IMR-90 (cell line): ENCODE data around the gene LAMA3. TPM values are rescaled to one million over a fixed set of nuclear protein-coding genes. Genes with fewer than 3 reads are reported as not detected.

ENCODE experiments used
- ATAC-seq: fragments of 200-7000 bp; cut with Tn5 transposase; 2 replicates; pipeline ENCODE4 v1.9.1; 2020; ENCODE audit warnings: low read depth, mild to moderate bottlenecking, moderate library complexity
- BruUV-seq: library from RNA; stranded (reverse); fragments of 400-500 nt; replicated peaks from 2 replicates; lab custom pipeline; 2021; lab: Mats Ljungman, UMichigan
- CTCF ChIA-PET: fragments of 300-600 bp; formaldehyde crosslinking; extraction: SDS; loops from one replicate; lab custom pipeline; 2021; ENCODE audit warnings: antibody characterized with exemption; lab: Yijun Ruan, JAX
- POLR2A ChIA-PET: fragments of 300-600 bp; sonication (Branson Sonifier 250); formaldehyde crosslinking; loops from one replicate; lab custom pipeline; 2022; ENCODE audit warnings: antibody characterized with exemption; ENCODE audit not compliant: unreplicated experiment; lab: Charles Lee
- DNase-seq: peaks from one replicate; pipeline ENCODE4 v3.0.0; 2013
- H2AFZ ChIP-seq: replicated peaks from 2 replicates; pipeline ENCODE3; 2013; ENCODE audit warnings: low read length, mild to moderate bottlenecking; ENCODE audit not compliant: poor library complexity
- H2AK5ac ChIP-seq: 2 replicates; pipeline ENCODE4 v1.6.1; 2013; ENCODE audit warnings: low read depth, low read length, inconsistent platforms
- H2AK9ac ChIP-seq: replicated peaks from 2 replicates; pipeline ENCODE3; 2013; ENCODE audit warnings: mild to moderate bottlenecking, low read depth, low read length, moderate library complexity; ENCODE audit not compliant: poor library complexity
- H2BK120ac ChIP-seq: 2 replicates; pipeline ENCODE4 v1.6.1; 2013; ENCODE audit warnings: low read depth, low read length, inconsistent platforms
- H2BK15ac ChIP-seq: 3 replicates; pipeline ENCODE4 v1.6.1; 2013; ENCODE audit warnings: low read depth, low read length, inconsistent platforms
- H2BK20ac ChIP-seq: 2 replicates; pipeline ENCODE4 v1.6.1; 2013; ENCODE audit warnings: low read depth, mild to moderate bottlenecking, inconsistent platforms, low read length, moderate library complexity
- H2BK5ac ChIP-seq: 2 replicates; pipeline ENCODE4 v1.6.1; 2013; ENCODE audit warnings: mild to moderate bottlenecking, low read depth, low read length, inconsistent platforms; ENCODE audit not compliant: poor library complexity, severe bottlenecking
- H3K14ac ChIP-seq: replicated peaks from 2 replicates; pipeline ENCODE4 v1.6.1; 2013; ENCODE audit warnings: low read depth, low read length, inconsistent platforms
- H3K18ac ChIP-seq: 2 replicates; pipeline ENCODE4 v1.6.1; 2013; ENCODE audit warnings: low read depth, low read length, control low read depth
- H3K23ac ChIP-seq: 2 replicates; pipeline ENCODE4 v1.6.1; 2013; ENCODE audit warnings: low read depth, low read length, inconsistent platforms
- H3K27ac ChIP-seq: 2 replicates; pipeline ENCODE4 v1.5.1; 2013; ENCODE audit warnings: mild to moderate bottlenecking, control low read depth, low read length; ENCODE audit not compliant: insufficient read depth
- H3K27me3 ChIP-seq: 2 replicates; pipeline ENCODE4 v1.6.1; 2013; ENCODE audit warnings: low read length; ENCODE audit not compliant: control insufficient read depth, insufficient read depth
- H3K36me3 ChIP-seq: 2 replicates; pipeline ENCODE4 v1.6.1; 2013; ENCODE audit warnings: low read length, mixed read lengths; ENCODE audit not compliant: control insufficient read depth, insufficient read depth
- H3K4ac ChIP-seq: 2 replicates; pipeline ENCODE4 v1.6.1; 2013; ENCODE audit warnings: low read depth, low read length, inconsistent platforms
- H3K4me1 ChIP-seq: 2 replicates; pipeline ENCODE4 v1.6.1; 2013; ENCODE audit warnings: low read length, mixed read lengths; ENCODE audit not compliant: control insufficient read depth, insufficient read depth
- H3K4me2 ChIP-seq: 2 replicates; pipeline ENCODE4 v1.6.1; 2013; ENCODE audit warnings: low read depth, mild to moderate bottlenecking, control low read depth, low read length, moderate library complexity
- H3K4me3 ChIP-seq: 2 replicates; pipeline ENCODE4 v1.5.1; 2013; ENCODE audit warnings: low read depth, mild to moderate bottlenecking, control low read depth, low read length, moderate library complexity; ENCODE audit not compliant: insufficient read depth
- H3K56ac ChIP-seq: 2 replicates; pipeline ENCODE4 v1.6.1; 2013; ENCODE audit warnings: low read length, inconsistent platforms; ENCODE audit not compliant: insufficient read depth; ENCODE audit errors: extremely low read depth
- H3K79me1 ChIP-seq, 2 experiments: 2 replicates each; pipeline ENCODE4 v1.6.1; 2013; ENCODE audit warnings: low read length in 2 of 2, inconsistent platforms in 1 of 2, low read depth in 1 of 2
- H3K9ac ChIP-seq: 2 replicates; pipeline ENCODE4 v1.6.1; 2013; ENCODE audit warnings: low read depth, low read length, control low read depth
- H3K9me1 ChIP-seq: 2 replicates; pipeline ENCODE4 v1.6.1; 2013; ENCODE audit warnings: low read length, inconsistent platforms; ENCODE audit not compliant: insufficient read depth
- H3K9me3 ChIP-seq: 2 replicates; pipeline ENCODE4 v1.6.1; 2013; ENCODE audit warnings: low read length; ENCODE audit not compliant: control insufficient read depth, insufficient read depth
- H4K20me1 ChIP-seq: 2 replicates; pipeline ENCODE4 v1.6.1; 2013; ENCODE audit warnings: low read length, inconsistent platforms; ENCODE audit not compliant: insufficient read depth
- H4K5ac ChIP-seq: 2 replicates; pipeline ENCODE4 v1.6.1; 2013; ENCODE audit warnings: mild to moderate bottlenecking, low read depth, low read length, control low read depth
- H4K8ac ChIP-seq, 2 experiments: 2 replicates each; pipeline ENCODE4 v1.6.1; 2013; ENCODE audit warnings: low read depth in 2 of 2, low read length in 2 of 2, control low read depth in 1 of 2, inconsistent platforms in 1 of 2
- H4K91ac ChIP-seq: 2 replicates; pipeline ENCODE4 v1.6.1; 2013; ENCODE audit warnings: low read depth, low read length, inconsistent platforms; ENCODE audit not compliant: insufficient read depth
- CEBPB ChIP-seq: IDR thresholded peaks from 2 replicates; pipeline ENCODE4 v1.6.1; 2012; ENCODE audit warnings: low read depth, low read length, improper control_type of control experiment
- CHD1 ChIP-seq: IDR thresholded peaks from 2 replicates; pipeline ENCODE4 v1.6.1; 2012; ENCODE audit warnings: low read depth, low read length, improper control_type of control experiment
- CTCF ChIP-seq: conservative IDR thresholded peaks from 2 replicates; pipeline ENCODE4 v1.5.1; 2012; ENCODE audit warnings: mild to moderate bottlenecking, low read depth, low read length, improper control_type of control experiment
- ELK1 ChIP-seq: fragments of 150-350 bp; IDR thresholded peaks from 2 replicates; pipeline ENCODE4 v1.6.1; 2016; ENCODE audit warnings: low read depth, mild to moderate bottlenecking, low read length, moderate library complexity, borderline replicate concordance
- FOS ChIP-seq: fragments of 150-350 bp; IDR thresholded peaks from 2 replicates; pipeline ENCODE4 v1.6.1; 2016; ENCODE audit warnings: low read depth, low read length
- MAFK ChIP-seq: IDR thresholded peaks from 2 replicates; pipeline ENCODE4 v1.6.1; 2012; ENCODE audit warnings: low read depth, low read length, improper control_type of control experiment
- NFE2L2 ChIP-seq: fragments of 150-350 bp; IDR thresholded peaks from 2 replicates; pipeline ENCODE4 v1.6.1; 2016; ENCODE audit warnings: low read depth, mild to moderate bottlenecking, low read length
- POLR2A ChIP-seq: IDR thresholded peaks from 2 replicates; pipeline ENCODE4 v1.6.1; 2012; ENCODE audit warnings: mild to moderate bottlenecking, low read depth, low read length
- RCOR1 ChIP-seq: IDR thresholded peaks from 2 replicates; pipeline ENCODE4 v1.6.1; 2012; ENCODE audit warnings: mild to moderate bottlenecking, low read length, improper control_type of control experiment; ENCODE audit not compliant: insufficient replicate concordance
- RFX5 ChIP-seq: IDR thresholded peaks from 2 replicates; pipeline ENCODE4 v1.8.0; 2012; ENCODE audit warnings: low read depth, mild to moderate bottlenecking, low read length, moderate library complexity
- SMC3 ChIP-seq: fragments of 150-350 bp; IDR thresholded peaks from 2 replicates; pipeline ENCODE4 v1.6.1; 2016; ENCODE audit warnings: low read depth, mild to moderate bottlenecking, antibody characterized with exemption, low read length, moderate library complexity
- WGBS, 2 experiments: methylation state at CpG; one replicate each; pipeline versions ENCODE4 v1.1.5 to v1.1.7; 2013; ENCODE audit warnings: missing lambda C conversion rate in 2 of 2; ENCODE audit not compliant: insufficient read length in 1 of 2; ENCODE audit errors: extremely low coverage in 2 of 2; 5-methylcytosine and 5-hydroxymethylcytosine counted together
- dilution Hi-C: fragments of 300-500 bp; cut with HindIII; formaldehyde crosslinking; loops from one replicate; pipeline ENCODE4 v1.14.3; 2018; ENCODE audit warnings: low sequenced_read_pairs; ENCODE audit not compliant: unreplicated experiment
- in situ Hi-C: fragments of 300-500 bp; cut with MboI; formaldehyde crosslinking; loops from 3 replicates; pipeline ENCODE4 v1.14.3; 2019; ENCODE audit warnings: low sequenced_read_pairs, inconsistent platforms, mixed read lengths
- intact Hi-C: fragments of 100-400 bp; cut with micrococcal nuclease; formaldehyde crosslinking; loops from 2 replicates; pipeline ENCODE4 v1.10.0; 2022
- polyA plus RNA-seq, 3 experiments: library from polyadenylated mRNA; depleted of rRNA; stranded (reverse); fragments of >200 nt; gene quantifications; 2 replicates each; pipeline ENCODE4 v1.2.3, GENCODE V29; 2012; ENCODE audit warnings: low replicate concordance in 1 of 3
- total RNA-seq: library from RNA; depleted of rRNA; stranded (reverse); fragments of >200 nt; gene quantifications from 2 replicates; pipeline ENCODE4 v1.2.3, GENCODE V29; 2012

LAMA3 gene
- total and polyA plus RNA-seq, 2 of the 4 experiments (the other 2 are of a cell fraction): 0.18 to 0.19 TPM

- no peaks in the 10 kb centered on the region for H3K79me1 ChIP-seq
- peaks cover 4% of the 10 kb centered on the region; the same call in 1 of the 2 replicates for H3K9me3 ChIP-seq
- no peak overlapping the region for H2BK120ac ChIP-seq
- H2BK15ac ChIP-seq: no peak overlapping the region
- H3K27me3 ChIP-seq: no peaks in the 10 kb centered on the region
- H3K4me2 ChIP-seq: no peak overlapping the region
- BruUV-seq: no TSS peak
- no peak overlapping the region for H4K91ac ChIP-seq
- H3K36me3 ChIP-seq: no peaks in the 10 kb centered on the region
- POLR2A ChIA-PET: interaction anchor here (0.8 kb wide), 1 partner anchor 9 kb away, joined by 3 read pairs; no protein-coding TSS in a partner anchor
- DNase-seq: peak; percentile 93
- H3K23ac ChIP-seq: no peak overlapping the region; the same call in 1 of the 2 replicates
- no peak overlapping the region for H4K8ac ChIP-seq
- in situ Hi-C loops: no loop called here
- H3K14ac ChIP-seq: 0 out of 2 replicates have a peak overlapping the region, but pooled peaks have one; percentile 5
- H2BK5ac ChIP-seq: no peak overlapping the region
- H3K18ac ChIP-seq: no peak overlapping the region
- no peak overlapping the region for H3K56ac ChIP-seq
- H4K5ac ChIP-seq: no peak overlapping the region
- peak; percentile 97 for ATAC-seq
- no peak overlapping the region for H2AFZ ChIP-seq
- CTCF ChIA-PET: no interaction called here
- intact Hi-C loops: loop anchor here (5.0 kb wide), 1 partner anchor 68 kb away; no protein-coding TSS in a partner anchor
- no peak for TF ChIP-seq NFE2L2
- no peak for TF ChIP-seq CTCF
- no peak for TF ChIP-seq MAFK
- no peak for TF ChIP-seq POLR2A
- no peak for TF ChIP-seq CEBPB
- TF ChIP-seq SMC3: no peak
- TF ChIP-seq RCOR1: no peak
- TF ChIP-seq ELK1: no peak
- TF ChIP-seq RFX5: no peak
- TF ChIP-seq FOS: no peak
- no peak for TF ChIP-seq CHD1
- no peak overlapping the region for H2AK9ac ChIP-seq
- H3K9ac ChIP-seq: no peak overlapping the region
- no peak overlapping the region for H3K4me3 ChIP-seq
- peaks cover under 1% of the 10 kb centered on the region; the same call in 1 of the 2 replicates for H3K9me1 ChIP-seq
- no peak overlapping the region for H2AK5ac ChIP-seq
- dilution Hi-C loops: no loop called here
- no peak overlapping the region for H2BK20ac ChIP-seq
- no peaks in the 10 kb centered on the region for H4K20me1 ChIP-seq
- H3K4ac ChIP-seq: no peak overlapping the region
- peaks cover 2% of the 10 kb centered on the region for H3K4me1 ChIP-seq
- WGBS, 2 experiments: no CpG with 5 or more reads among the region's 1 CpG
- H3K27ac ChIP-seq: no peak overlapping the region
Measured at GRCh38 chr18:23784832-23785245, 95.6 kb downstream of the LAMA3 start.
